PC-9 (cell line): ENCODE data around the gene SH3TC1. TPM values are rescaled to one million over a fixed set of nuclear protein-coding genes. Genes with fewer than 3 reads are reported as not detected.

Source experiments
- BruUV-seq: library from RNA; stranded (reverse); fragments of 400-500 nt; replicated peaks from 2 replicates; lab custom pipeline; 2021; lab: Mats Ljungman, UMichigan
- CTCF ChIA-PET: fragments of 300-600 bp; sonication (Branson Sonifier 250); formaldehyde crosslinking; loops from one replicate; lab custom pipeline; 2022; ENCODE audit warnings: antibody characterized with exemption; lab: Charles Lee
- POLR2A ChIA-PET: fragments of 300-600 bp; sonication (Branson Sonifier 250); formaldehyde crosslinking; loops from one replicate; lab custom pipeline; 2022; ENCODE audit warnings: antibody characterized with exemption; ENCODE audit not compliant: unreplicated experiment; lab: Charles Lee
- DNase-seq, 2 experiments: peaks; one replicate each; pipeline versions ENCODE4 v3.0.0 to v3.0.0-alpha.2; 2015 to 2022; ENCODE audit warnings: mixed read lengths in 1 of 2
- H2AFZ ChIP-seq: fragments of 200-600 bp; sonication (generic); 2 replicates; pipeline ENCODE4 v1.8.1; 2017; ENCODE audit warnings: antibody characterized with exemption
- H3F3A ChIP-seq: fragments of 200-600 bp; sonication (generic); 2 replicates; pipeline ENCODE4 v1.8.1; 2017; ENCODE audit warnings: antibody characterized with exemption, mild to moderate bottlenecking, low read depth; ENCODE audit not compliant: insufficient read depth
- H3K27ac ChIP-seq: fragments of 200-600 bp; sonication (generic); 2 replicates; pipeline ENCODE4 v1.6.1; 2016; ENCODE audit warnings: mixed run types
- H3K27me3 ChIP-seq: fragments of 200-600 bp; sonication (generic); 2 replicates; pipeline ENCODE4 v1.6.1; 2016; ENCODE audit warnings: low read depth, mixed run types; ENCODE audit not compliant: insufficient read depth
- H3K36me3 ChIP-seq: fragments of 200-600 bp; sonication (generic); 2 replicates; pipeline ENCODE4 v1.6.1; 2016; ENCODE audit warnings: low read depth, mixed run types
- H3K4me1 ChIP-seq: fragments of 200-600 bp; sonication (generic); replicated peaks from 2 replicates; pipeline ENCODE4 v1.6.1; 2016; ENCODE audit warnings: mixed run types; ENCODE audit not compliant: insufficient read depth
- H3K4me2 ChIP-seq: fragments of 200-600 bp; sonication (generic); 2 replicates; pipeline ENCODE4 v1.6.1; 2017; ENCODE audit warnings: mixed run types
- H3K4me3 ChIP-seq: fragments of 200-600 bp; sonication (generic); 2 replicates; pipeline ENCODE4 v1.6.1; 2016; ENCODE audit warnings: mixed run types
- H3K79me2 ChIP-seq: fragments of 200-600 bp; sonication (generic); 2 replicates; pipeline ENCODE4 v1.6.1; 2017; ENCODE audit warnings: low read depth, mixed run types
- H3K9me2 ChIP-seq: fragments of 200-600 bp; sonication (generic); 2 replicates; pipeline ENCODE4 v1.8.1; 2017; ENCODE audit warnings: mild to moderate bottlenecking; ENCODE audit not compliant: insufficient read depth
- H3K9me3 ChIP-seq: fragments of 200-600 bp; sonication (generic); 2 replicates; pipeline ENCODE4 v1.8.1; 2016; ENCODE audit warnings: low read depth; ENCODE audit not compliant: insufficient read depth
- H4K20me1 ChIP-seq: fragments of 200-600 bp; sonication (generic); 2 replicates; pipeline ENCODE4 v1.8.1; 2017; ENCODE audit not compliant: insufficient read depth
- EZH2 ChIP-seq: fragments of 200-600 bp; sonication (generic); IDR thresholded peaks from 2 replicates; pipeline ENCODE4 v1.8.0; 2017; ENCODE audit warnings: antibody characterized with exemption, low read depth
- intact Hi-C: fragments of 100-400 bp; cut with micrococcal nuclease; formaldehyde crosslinking; loops from one replicate; pipeline ENCODE4 v1.10.0; 2022; ENCODE audit not compliant: unreplicated experiment
- total RNA-seq: library from RNA; stranded (reverse); gene quantifications from 2 replicates; pipeline ENCODE4 v1.2.3, GENCODE V29; 2021
- TF ChIP-seq, protein P1 (sequence below): fragments of 200-600 bp; sonication (generic); conservative IDR thresholded peaks from 2 replicates; pipeline ENCODE4 v1.6.1; 2017; ENCODE audit warnings: mixed run types, antibody characterized with exemption, mild to moderate bottlenecking, moderate library complexity

Gene SH3TC1
- total RNA-seq, 1 experiment from 2014 or later, result 5.2 TPM

DNA sequence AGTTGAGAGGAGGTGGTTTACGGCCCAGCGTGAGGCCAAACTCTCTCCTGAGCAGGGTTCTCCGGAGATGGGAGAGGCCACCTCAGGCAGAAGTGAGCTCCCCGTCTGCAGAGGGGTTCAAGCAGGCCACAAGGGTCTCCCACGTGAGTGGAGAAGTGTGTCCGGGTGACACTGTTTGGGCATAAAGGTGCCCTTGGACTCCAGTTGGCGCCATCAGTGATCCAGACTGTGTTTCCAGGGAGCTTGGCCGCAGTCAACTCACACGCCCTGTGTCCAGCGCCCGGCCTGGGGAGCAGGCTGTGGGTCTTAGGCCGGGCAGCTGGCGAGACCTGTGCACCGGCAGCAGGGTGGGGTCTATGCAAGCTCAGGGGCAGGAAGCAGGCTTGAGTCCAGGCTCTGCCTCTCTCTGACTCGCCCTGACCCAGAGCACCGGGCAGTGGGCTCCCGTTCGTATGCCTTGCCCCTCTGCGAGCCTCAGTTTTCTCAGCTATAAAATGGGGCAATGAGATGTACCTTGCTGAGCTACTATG is 45.9 kb downstream of the SH3TC1 start:
- no peak overlapping the region for H3K4me3 ChIP-seq
- TF ChIP-seq EZH2, result no peak
- TF ChIP-seq, protein P1, sequence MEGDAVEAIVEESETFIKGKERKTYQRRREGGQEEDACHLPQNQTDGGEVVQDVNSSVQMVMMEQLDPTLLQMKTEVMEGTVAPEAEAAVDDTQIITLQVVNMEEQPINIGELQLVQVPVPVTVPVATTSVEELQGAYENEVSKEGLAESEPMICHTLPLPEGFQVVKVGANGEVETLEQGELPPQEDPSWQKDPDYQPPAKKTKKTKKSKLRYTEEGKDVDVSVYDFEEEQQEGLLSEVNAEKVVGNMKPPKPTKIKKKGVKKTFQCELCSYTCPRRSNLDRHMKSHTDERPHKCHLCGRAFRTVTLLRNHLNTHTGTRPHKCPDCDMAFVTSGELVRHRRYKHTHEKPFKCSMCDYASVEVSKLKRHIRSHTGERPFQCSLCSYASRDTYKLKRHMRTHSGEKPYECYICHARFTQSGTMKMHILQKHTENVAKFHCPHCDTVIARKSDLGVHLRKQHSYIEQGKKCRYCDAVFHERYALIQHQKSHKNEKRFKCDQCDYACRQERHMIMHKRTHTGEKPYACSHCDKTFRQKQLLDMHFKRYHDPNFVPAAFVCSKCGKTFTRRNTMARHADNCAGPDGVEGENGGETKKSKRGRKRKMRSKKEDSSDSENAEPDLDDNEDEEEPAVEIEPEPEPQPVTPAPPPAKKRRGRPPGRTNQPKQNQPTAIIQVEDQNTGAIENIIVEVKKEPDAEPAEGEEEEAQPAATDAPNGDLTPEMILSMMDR, result no peak
- no peaks in the 10 kb centered on the region for H4K20me1 ChIP-seq
- no peaks in the 10 kb centered on the region for H3K9me3 ChIP-seq
- intact Hi-C loops, result loop anchor here (10.0 kb wide), 1 partner anchor 350 kb away; the partner anchor contains the start of gene CPZ
- no peak for DNase-seq
- no TSS peak for BruUV-seq
- H3K36me3 ChIP-seq, result no peaks in the 10 kb centered on the region
- CTCF ChIA-PET, result no interaction called here
- no peak overlapping the region for H3K4me2 ChIP-seq
- H3K27me3 ChIP-seq, result no peaks in the 10 kb centered on the region
- no peak overlapping the region for H2AFZ ChIP-seq
- peaks cover 5% of the 10 kb centered on the region; the same call in 1 of the 2 replicates for H3K4me1 ChIP-seq
- no peaks in the 10 kb centered on the region for H3K9me2 ChIP-seq
- POLR2A ChIA-PET, result no interaction called here
- H3K79me2 ChIP-seq, result no peaks in the 10 kb centered on the region
- H3K27ac ChIP-seq, result no peak overlapping the region
- H3F3A ChIP-seq, result no peaks in the 10 kb centered on the region

DNA sequence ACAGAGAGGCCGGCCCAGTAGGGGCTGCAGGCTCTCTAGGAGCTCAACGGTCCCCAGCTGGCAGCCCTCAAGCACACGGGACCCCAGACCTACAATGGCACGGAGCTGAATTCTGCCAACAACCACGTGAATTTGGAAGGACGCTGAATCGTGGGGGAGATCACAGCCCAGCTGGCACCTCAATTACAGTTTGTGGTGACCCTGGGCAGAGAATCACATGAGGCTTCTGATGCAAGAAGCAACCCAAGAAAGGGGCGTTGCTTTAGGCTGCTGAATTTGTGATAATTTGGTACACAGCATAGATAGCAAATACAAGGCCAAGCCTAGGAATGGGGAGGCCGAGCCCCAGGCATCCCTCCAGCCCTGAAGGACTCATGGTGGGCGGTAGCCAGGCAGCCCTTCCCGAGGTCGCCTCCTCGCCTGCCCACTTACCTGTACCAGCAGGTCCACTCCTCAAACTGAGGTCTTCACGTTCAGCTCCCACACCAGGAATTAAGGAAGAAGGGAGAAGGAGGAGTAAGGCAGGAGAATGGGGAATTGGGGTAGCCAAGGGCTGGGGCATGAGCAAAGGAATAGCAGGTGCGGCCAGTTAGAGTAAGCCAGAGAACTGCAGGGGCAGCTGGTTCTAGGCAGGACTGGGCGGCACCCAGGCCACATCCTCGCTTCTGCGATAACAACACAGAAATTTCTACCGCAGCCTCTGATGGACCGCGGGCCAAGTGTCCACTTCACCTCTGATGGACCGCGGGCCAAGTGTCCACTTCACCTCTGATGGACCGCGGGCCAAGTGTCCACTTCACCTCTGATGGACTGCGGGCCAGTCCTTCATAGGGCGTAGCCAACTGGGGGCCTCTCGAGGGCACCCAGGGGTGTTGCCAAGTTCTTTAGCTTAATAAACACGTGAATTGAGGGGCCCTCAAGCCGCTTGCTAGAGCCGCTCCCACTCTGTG is 47.1 kb downstream of the SH3TC1 start:
- no peaks in the 10 kb centered on the region for H4K20me1 ChIP-seq
- CTCF ChIA-PET, result no interaction called here
- no peaks in the 10 kb centered on the region for H3F3A ChIP-seq
- TF ChIP-seq, protein P1, result no peak
- TF ChIP-seq EZH2, result no peak
- POLR2A ChIA-PET, result no interaction called here
- no peak for DNase-seq
- no peaks in the 10 kb centered on the region for H3K27me3 ChIP-seq
- H3K4me1 ChIP-seq, result peaks cover 5% of the 10 kb centered on the region; the same call in 1 of the 2 replicates
- no TSS peak for BruUV-seq
- H3K4me2 ChIP-seq, result no peak overlapping the region
- no peaks in the 10 kb centered on the region for H3K9me3 ChIP-seq
- H3K4me3 ChIP-seq, result no peak overlapping the region
- no peaks in the 10 kb centered on the region for H3K79me2 ChIP-seq
- H3K27ac ChIP-seq, result no peak overlapping the region
- H3K36me3 ChIP-seq, result no peaks in the 10 kb centered on the region
- no peak overlapping the region for H2AFZ ChIP-seq
- intact Hi-C loops, result loop anchor here (10.0 kb wide), 1 partner anchor 349 kb away; the partner anchor contains the start of gene CPZ
- H3K9me2 ChIP-seq, result no peaks in the 10 kb centered on the region

DNA sequence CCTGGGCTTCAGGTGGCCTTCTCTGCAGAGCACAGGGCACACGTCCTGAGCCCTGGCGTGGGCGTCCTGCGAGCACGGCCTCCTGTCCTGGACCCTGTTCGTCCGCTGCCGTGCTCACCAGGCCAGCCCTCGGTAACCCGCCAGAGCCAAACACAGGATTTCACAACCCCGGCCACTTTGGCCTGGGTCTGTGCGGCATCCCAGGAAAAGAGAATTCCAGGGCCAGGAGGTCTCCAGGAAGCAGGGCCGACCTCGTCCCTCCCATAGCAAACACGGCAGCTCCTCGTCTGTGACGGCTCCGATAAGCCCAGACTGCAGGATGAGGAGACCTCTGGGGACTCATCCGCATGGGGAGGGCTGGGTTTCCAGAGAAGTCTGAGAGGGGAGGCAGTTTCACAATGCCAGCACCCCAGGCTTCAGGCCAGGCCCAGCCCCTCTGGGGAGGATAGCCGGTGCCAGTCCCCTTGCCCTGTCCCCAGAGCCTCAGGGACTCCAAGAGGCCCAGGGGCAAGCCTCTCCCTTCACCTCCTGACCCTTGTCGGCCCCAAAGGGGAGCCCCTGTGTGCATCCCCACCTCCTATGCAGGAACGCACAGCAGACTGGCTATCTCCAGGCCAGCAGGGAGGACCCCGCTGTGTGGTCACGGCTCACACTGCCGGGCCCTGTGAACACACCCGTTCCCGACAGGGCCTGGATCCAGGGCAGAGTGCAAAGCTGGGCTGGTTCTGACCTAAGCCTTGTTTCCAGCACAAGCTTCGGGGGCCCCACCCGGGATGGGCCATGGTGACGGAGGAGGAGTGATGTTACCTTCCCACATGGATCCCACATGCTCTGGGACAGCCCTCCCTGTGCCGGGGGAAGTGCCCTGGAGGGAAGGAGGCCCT is 48.2 kb downstream of the SH3TC1 start:
- intact Hi-C loops, result loop anchor here (10.0 kb wide), 1 partner anchor 348 kb away; the partner anchor contains the start of gene CPZ
- no peaks in the 10 kb centered on the region for H3F3A ChIP-seq
- H3K9me2 ChIP-seq, result no peaks in the 10 kb centered on the region
- no TSS peak for BruUV-seq
- H3K4me1 ChIP-seq, result peaks cover 5% of the 10 kb centered on the region; the same call in 1 of the 2 replicates
- ChIA-PET POLR2A (no interaction called here), CTCF (interaction anchor here (0.6 kb wide), 1 partner anchor 161 kb away, joined by 3 read pairs; no protein-coding TSS in a partner anchor)
- H3K4me3 ChIP-seq, result no peak overlapping the region
- no peaks in the 10 kb centered on the region for H3K79me2 ChIP-seq
- no peaks in the 10 kb centered on the region for H3K36me3 ChIP-seq
- no peaks in the 10 kb centered on the region for H4K20me1 ChIP-seq
- no peaks in the 10 kb centered on the region for H3K9me3 ChIP-seq
- H3K4me2 ChIP-seq, result no peak overlapping the region
- TF ChIP-seq EZH2, result no peak
- TF ChIP-seq, protein P1, result no peak
- no peak for DNase-seq
- H3K27ac ChIP-seq, result no peak overlapping the region
- H3K27me3 ChIP-seq, result no peaks in the 10 kb centered on the region
- no peak overlapping the region for H2AFZ ChIP-seq
